HL-60 (cell line): ENCODE measurements around the gene PDCD7.
"Not testable (repeated sequence)": the region's sequence is repeated elsewhere in the genome, so short reads cannot be mapped to it uniquely, and the experiment has no call there.

Experiments
- DNase-seq, 2 experiments: peaks; one replicate each; pipeline ENCODE4 v3.0.0-alpha.2; 2010 to 2020; ENCODE audit warnings: low read depth in 1 of 2, low spot score in 1 of 2
- H3K27ac ChIP-seq: fragments of 250-450 bp; sonication (Bioruptor Pico); replicated peaks from 2 replicates; pipeline ENCODE4 v1.5.1; 2020; ENCODE audit warnings: mild to moderate bottlenecking, moderate library complexity
- H3K27me3 ChIP-seq: fragments of 250-450 bp; sonication (Bioruptor Pico); 2 replicates; pipeline ENCODE4 v1.5.1; 2021; ENCODE audit warnings: mild to moderate bottlenecking, moderate library complexity; ENCODE audit not compliant: insufficient read depth, poor library complexity, severe bottlenecking
- H3K4me3 ChIP-seq: replicated peaks from 2 replicates; pipeline ENCODE4 v1.5.1; 2011; ENCODE audit warnings: mild to moderate bottlenecking, control low read depth, low read length; ENCODE audit not compliant: insufficient read depth
- GABPA ChIP-seq: IDR thresholded peaks from 2 replicates; pipeline ENCODE4 v1.6.1; 2012; ENCODE audit warnings: low read depth
- POLR2AphosphoS5 ChIP-seq: IDR thresholded peaks from 2 replicates; pipeline ENCODE4 v1.6.1; 2012; ENCODE audit warnings: low read depth
- SPI1 ChIP-seq: IDR thresholded peaks from 2 replicates; pipeline ENCODE4 v1.6.1; 2012; ENCODE audit warnings: low read depth, mild to moderate bottlenecking, borderline replicate concordance
- TF ChIP-seq, protein P1 (sequence below): IDR thresholded peaks from 2 replicates; pipeline ENCODE4 v1.6.1; 2012; ENCODE audit warnings: low read depth; ENCODE audit not compliant: insufficient replicate concordance
- TF ChIP-seq, protein P2 (sequence below): IDR thresholded peaks from one replicate; pipeline ENCODE4 v1.5.1; 2011; ENCODE audit warnings: low read length, control low read depth, inconsistent platforms; ENCODE audit not compliant: insufficient read depth

The PDCD7 gene

DNA sequence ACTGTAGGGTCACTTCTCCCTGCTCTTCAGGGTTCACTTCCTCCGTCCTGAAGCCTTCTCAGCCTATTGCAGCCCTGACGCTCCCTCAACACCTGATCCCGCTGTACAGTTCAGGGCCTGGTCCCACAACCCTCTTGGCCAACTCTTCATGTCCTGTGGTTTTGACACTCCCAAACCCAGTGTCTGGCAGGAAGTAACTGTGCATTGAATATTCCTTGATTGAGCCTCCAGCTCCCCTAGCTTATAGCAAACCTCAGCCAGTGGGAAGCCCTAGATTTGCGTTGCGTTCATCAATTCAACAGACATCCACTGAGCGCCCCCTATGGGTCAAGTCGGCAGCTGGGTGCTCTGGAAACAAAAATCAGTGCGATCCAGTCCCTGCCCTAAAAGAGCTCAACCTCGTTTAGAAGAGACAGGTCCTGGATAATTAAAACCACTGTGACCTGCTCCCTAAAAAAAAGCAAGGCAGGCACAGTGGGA lies 32.2 kb downstream of the PDCD7 start:
- peak; percentile 54 to 66 for DNase-seq
- H3K27ac ChIP-seq = no peak overlapping the region
- no peak overlapping the region for H3K4me3 ChIP-seq
- H3K27me3 ChIP-seq = no peaks in the 10 kb centered on the region
- TF ChIP-seq GABPA = no peak
- TF ChIP-seq POLR2AphosphoS5 = peak; percentile 81
- TF ChIP-seq, protein P1, sequence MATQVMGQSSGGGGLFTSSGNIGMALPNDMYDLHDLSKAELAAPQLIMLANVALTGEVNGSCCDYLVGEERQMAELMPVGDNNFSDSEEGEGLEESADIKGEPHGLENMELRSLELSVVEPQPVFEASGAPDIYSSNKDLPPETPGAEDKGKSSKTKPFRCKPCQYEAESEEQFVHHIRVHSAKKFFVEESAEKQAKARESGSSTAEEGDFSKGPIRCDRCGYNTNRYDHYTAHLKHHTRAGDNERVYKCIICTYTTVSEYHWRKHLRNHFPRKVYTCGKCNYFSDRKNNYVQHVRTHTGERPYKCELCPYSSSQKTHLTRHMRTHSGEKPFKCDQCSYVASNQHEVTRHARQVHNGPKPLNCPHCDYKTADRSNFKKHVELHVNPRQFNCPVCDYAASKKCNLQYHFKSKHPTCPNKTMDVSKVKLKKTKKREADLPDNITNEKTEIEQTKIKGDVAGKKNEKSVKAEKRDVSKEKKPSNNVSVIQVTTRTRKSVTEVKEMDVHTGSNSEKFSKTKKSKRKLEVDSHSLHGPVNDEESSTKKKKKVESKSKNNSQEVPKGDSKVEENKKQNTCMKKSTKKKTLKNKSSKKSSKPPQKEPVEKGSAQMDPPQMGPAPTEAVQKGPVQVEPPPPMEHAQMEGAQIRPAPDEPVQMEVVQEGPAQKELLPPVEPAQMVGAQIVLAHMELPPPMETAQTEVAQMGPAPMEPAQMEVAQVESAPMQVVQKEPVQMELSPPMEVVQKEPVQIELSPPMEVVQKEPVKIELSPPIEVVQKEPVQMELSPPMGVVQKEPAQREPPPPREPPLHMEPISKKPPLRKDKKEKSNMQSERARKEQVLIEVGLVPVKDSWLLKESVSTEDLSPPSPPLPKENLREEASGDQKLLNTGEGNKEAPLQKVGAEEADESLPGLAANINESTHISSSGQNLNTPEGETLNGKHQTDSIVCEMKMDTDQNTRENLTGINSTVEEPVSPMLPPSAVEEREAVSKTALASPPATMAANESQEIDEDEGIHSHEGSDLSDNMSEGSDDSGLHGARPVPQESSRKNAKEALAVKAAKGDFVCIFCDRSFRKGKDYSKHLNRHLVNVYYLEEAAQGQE = no peak
- TF ChIP-seq, protein P2, sequence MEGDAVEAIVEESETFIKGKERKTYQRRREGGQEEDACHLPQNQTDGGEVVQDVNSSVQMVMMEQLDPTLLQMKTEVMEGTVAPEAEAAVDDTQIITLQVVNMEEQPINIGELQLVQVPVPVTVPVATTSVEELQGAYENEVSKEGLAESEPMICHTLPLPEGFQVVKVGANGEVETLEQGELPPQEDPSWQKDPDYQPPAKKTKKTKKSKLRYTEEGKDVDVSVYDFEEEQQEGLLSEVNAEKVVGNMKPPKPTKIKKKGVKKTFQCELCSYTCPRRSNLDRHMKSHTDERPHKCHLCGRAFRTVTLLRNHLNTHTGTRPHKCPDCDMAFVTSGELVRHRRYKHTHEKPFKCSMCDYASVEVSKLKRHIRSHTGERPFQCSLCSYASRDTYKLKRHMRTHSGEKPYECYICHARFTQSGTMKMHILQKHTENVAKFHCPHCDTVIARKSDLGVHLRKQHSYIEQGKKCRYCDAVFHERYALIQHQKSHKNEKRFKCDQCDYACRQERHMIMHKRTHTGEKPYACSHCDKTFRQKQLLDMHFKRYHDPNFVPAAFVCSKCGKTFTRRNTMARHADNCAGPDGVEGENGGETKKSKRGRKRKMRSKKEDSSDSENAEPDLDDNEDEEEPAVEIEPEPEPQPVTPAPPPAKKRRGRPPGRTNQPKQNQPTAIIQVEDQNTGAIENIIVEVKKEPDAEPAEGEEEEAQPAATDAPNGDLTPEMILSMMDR = peak; percentile 68
- TF ChIP-seq SPI1 = 0 out of 2 replicates have a peak, but pooled peaks have one; percentile 28

DNA sequence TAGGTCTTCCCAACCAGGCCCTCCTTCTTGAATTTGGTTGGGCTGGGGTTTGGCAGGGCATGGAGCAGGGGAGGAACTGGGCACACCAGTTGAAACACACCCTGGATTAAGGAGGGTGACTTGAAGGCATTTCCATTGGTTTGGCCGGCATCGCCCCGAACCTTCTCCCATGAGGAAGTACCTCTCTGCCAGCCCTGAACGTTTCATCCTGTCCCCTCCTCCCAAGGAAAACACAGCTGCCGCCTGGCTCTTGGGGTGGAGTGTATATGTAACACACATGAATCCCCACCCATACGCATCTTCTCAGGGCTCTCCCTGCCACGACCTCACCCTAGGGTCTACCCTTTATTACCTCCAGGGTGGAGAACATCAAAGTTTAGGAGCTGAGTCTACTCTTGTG lies 33.2 kb downstream of the PDCD7 start:
- no peak overlapping the region for H3K27ac ChIP-seq
- TF ChIP-seq POLR2AphosphoS5 (no peak), SPI1 (no peak), GABPA (no peak)
- TF ChIP-seq, protein P1 = no peak
- TF ChIP-seq, protein P2 = no peak
- no peak for DNase-seq
- no peaks in the 10 kb centered on the region for H3K27me3 ChIP-seq
- H3K4me3 ChIP-seq = no peak overlapping the region

DNA sequence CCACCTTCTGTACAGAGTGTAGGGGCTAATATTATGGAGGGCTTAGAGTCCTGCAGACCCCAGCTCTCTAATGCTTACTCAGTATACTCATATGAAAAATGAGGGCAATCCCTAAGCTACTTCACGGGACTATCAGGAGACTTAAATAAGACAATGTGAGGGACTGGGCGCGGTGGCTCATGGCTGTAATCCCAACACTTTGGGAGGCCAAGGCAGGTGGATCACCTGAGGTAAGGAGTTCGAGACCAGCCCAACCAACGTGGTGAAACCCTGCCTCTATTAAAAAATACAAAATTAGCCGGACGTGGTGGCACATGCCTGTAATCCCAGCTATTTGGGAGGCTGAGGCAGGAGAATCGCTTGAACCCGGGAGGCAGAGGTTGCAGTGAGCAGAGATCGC lies 33.8 kb downstream of the PDCD7 start:
- not testable (repeated sequence) for H3K27me3 ChIP-seq, H3K27ac ChIP-seq, H3K4me3 ChIP-seq, DNase-seq

DNA sequence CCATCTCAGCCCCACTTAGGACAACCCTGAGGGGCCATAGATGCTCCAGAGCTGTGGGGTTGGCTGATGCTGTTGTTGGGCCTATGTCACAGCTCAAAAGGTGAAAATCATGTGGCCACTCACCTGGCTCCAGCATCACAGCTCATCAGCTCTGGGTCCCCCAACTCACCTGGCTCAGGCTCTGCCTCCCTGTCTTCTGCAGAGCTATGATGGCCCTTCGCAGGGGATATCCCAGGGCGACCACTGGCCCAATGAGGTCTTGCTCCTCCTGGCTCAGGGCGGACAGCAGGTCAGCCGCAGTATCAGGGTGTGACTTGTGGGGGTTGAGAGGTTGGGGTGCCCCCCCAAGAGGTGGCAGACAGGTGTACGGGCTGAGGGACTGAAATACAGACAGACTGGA lies 34.3 kb downstream of the PDCD7 start:
- TF ChIP-seq GABPA (no peak), SPI1 (no peak)
- TF ChIP-seq, protein P2 = no peak
- H3K27me3 ChIP-seq = no peaks in the 10 kb centered on the region
- H3K27ac ChIP-seq = no peak overlapping the region
- DNase-seq = no peak
- H3K4me3 ChIP-seq = no peak overlapping the region
